ENCODE results near the gene TMEM201. TPM values are rescaled to one million over a fixed set of nuclear protein-coding genes. Genes with fewer than 3 reads are reported as not detected.

The TMEM201 gene
- total and polyA plus RNA-seq, 2 of the 13 experiments (the other 11 are each of a cell fraction or from before 2014, with no cell fraction given) = 1.5 to 8.2 TPM

DNA sequence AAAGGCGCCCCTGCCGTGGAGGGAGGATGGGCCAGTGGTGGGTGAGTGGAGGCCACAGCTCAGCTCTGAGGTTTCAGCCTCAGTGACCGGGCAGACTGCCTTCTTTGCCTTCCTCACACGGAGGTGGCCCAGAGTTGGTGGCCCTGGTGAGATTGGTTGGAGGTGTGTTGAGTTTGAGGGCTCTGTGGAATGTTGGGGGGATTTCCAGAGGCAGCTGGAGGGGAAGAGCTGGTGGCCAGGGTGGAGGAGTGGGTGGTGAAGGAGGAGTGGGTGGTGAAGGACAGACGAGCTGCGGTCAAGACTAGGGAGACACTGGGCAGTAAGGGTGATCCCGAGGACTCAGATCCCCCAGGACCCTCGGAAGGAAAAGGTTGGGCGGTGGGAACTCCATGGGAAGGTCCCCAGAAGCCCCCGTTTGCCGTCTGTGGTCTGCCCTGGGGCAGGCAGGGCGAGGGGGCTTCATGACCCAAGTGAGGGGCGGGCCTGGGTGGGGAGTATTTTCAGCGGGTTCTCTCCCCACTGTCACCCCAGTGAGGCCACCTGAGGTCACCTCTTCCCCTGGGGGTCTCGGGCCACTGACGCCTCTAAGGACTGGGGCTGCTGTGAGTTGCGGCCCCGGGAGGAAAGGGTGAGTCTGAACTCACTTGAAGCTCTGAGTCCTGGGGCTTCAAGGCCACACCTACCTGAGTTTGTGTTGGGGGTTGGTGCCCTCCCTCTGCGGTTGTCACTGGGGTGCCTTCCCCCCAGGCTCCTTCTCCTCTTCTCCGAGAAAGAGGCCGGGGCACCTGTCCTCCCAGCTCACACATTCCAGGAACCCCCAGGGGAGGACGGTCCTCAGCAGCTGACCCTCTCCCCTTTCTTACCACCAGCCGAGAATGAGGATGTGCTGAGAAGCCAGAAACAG lies 40.1 kb downstream of the TMEM201 start:
- H3K27ac ChIP-seq (ENCODE audit: extremely low read length, insufficient read depth, low read length) = no peak overlapping the region
- no peaks in the 10 kb centered on the region for H4K20me1 ChIP-seq (ENCODE audit: insufficient read depth, low read length)
- in situ Hi-C loops (cut with HindIII; ENCODE audit: extremely low pct_ligation_motif_present, low pct_unique_long_range_greater_than_20kb) = no loop called here
- intact Hi-C loops (cut with micrococcal nuclease; ENCODE audit: unreplicated experiment) = loop anchor here (5.0 kb wide), 1 partner anchor 239 kb away; no protein-coding TSS in a partner anchor
- WGBS (ENCODE audit: low lambda C conversion rate) = 46% methylated on average over 15 of the region's 23 CpGs
- H3K9me3 ChIP-seq (ENCODE audit: low read length) = no peaks in the 10 kb centered on the region
- ATAC-seq (no peak), FAIRE-seq (no peak), DNase-seq (ENCODE audit: low spot score) (no peak)
- POLR2A ChIA-PET = no interaction called here
- H3K36me3 ChIP-seq (replicated peaks in 1 of 2; ENCODE audit: control insufficient read depth in 1 of 2, insufficient read depth in 2 of 2, low read length in 2 of 2) = no peaks in the 10 kb centered on the region
- no TSS peak for BruUV-seq (replicated peaks)
- H3K4me3 ChIP-seq (replicated peaks in 1 of 3; ENCODE audit: insufficient read depth in 1 of 3, low read depth in 2 of 3, low read length in 3 of 3) = no peak overlapping the region
- H3K4me2 ChIP-seq (ENCODE audit: low read depth, low read length) = no peak overlapping the region
- CTCF ChIA-PET (ENCODE audit: low intra/inter-chr PET ratio, low total read pairs) = no interaction called here
- no peaks in the 10 kb centered on the region for H3K79me2 ChIP-seq (ENCODE audit: insufficient read depth, low read length)
- no peak for TF ChIP-seq ZNF431 (CRISPR knock-in tag; IDR thresholded peaks at IDR 0.05; ENCODE audit: borderline replicate concordance, low read depth)
- TF ChIP-seq POLR2G (IDR thresholded peaks at IDR 0.05; ENCODE audit: low read depth, low read length) = no peak
- no peak for TF ChIP-seq REST (IDR thresholded peaks at IDR 0.05; ENCODE audit: borderline replicate concordance in 1 of 2, low read depth in 1 of 2, low read length in 2 of 2)
- no peak for TF ChIP-seq ZFP62 (CRISPR knock-in tag; IDR thresholded peaks at IDR 0.05)
- no peak for TF ChIP-seq SETDB1 (CRISPR knock-in tag; IDR thresholded peaks at IDR 0.05; ENCODE audit: borderline replicate concordance)
- no peak for TF ChIP-seq NR3C1 (CRISPR knock-in tag; IDR thresholded peaks at IDR 0.05)
- no peak for TF ChIP-seq KAT7 (CRISPR knock-in tag; IDR thresholded peaks at IDR 0.05; ENCODE audit: borderline replicate concordance)
- TF ChIP-seq HOXA3 (CRISPR knock-in tag; IDR thresholded peaks at IDR 0.05) = no peak
- no peak for TF ChIP-seq PREB (CRISPR knock-in tag; IDR thresholded peaks at IDR 0.05)
- TF ChIP-seq, protein P1, sequence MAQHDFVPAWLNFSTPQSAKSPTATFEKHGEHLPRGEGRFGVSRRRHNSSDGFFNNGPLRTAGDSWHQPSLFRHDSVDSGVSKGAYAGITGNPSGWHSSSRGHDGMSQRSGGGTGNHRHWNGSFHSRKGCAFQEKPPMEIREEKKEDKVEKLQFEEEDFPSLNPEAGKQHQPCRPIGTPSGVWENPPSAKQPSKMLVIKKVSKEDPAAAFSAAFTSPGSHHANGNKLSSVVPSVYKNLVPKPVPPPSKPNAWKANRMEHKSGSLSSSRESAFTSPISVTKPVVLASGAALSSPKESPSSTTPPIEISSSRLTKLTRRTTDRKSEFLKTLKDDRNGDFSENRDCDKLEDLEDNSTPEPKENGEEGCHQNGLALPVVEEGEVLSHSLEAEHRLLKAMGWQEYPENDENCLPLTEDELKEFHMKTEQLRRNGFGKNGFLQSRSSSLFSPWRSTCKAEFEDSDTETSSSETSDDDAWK (CRISPR knock-in tag; IDR thresholded peaks at IDR 0.05) = no peak
- no peak for TF ChIP-seq ZBTB33 (CRISPR knock-in tag; IDR thresholded peaks at IDR 0.05)
- no peak for TF ChIP-seq ZBTB43 (CRISPR knock-in tag; conservative IDR thresholded peaks at IDR 0.05)
- H2AFZ ChIP-seq (ENCODE audit: low read length) = no peak overlapping the region
- H3K27me3 ChIP-seq (ENCODE audit: control insufficient read depth in 1 of 2, insufficient read depth in 2 of 2, low read length in 2 of 2) = peaks cover 0 to 23% of the 10 kb centered on the region in 2 experiments; a peak in 4 of 5 replicates
- no peak overlapping the region for H3K9ac ChIP-seq (ENCODE audit: insufficient read depth, low read depth, low read length)
- peaks cover 29% of the 10 kb centered on the region for H3K4me1 ChIP-seq (ENCODE audit: insufficient read depth, low read length)
